Measurements from ENCODE around the gene HMGB4. TPM values are rescaled to one million over a fixed set of nuclear protein-coding genes. Genes with fewer than 3 reads are reported as not detected.

Gene HMGB4
- total and polyA plus RNA-seq, 2 donors (not counting 3 experiments of a cell fraction or from before 2014, with no cell fraction given) = not detected

GRCh38 chr1:33853431-33853830 lies 10.4 kb upstream of the HMGB4 start:
- no peaks in the 10 kb centered on the region for H4K20me1 ChIP-seq (replicated peaks; ENCODE audit: control insufficient read depth, extremely low read depth, insufficient read depth, low read length)
- no peak overlapping the region for H2AFZ ChIP-seq (ENCODE audit: low read depth, low read length)
- H3K9me3 ChIP-seq (replicated peaks; ENCODE audit: control insufficient read depth, insufficient read depth, low read length) = peaks cover 5% of the 10 kb centered on the region
- dilution Hi-C loops (cut with MboI; ENCODE audit: extremely low pct_ligation_motif_present, low sequenced_read_pairs) = no loop called here
- no peaks in the 10 kb centered on the region for H3K27me3 ChIP-seq (ENCODE audit: control insufficient read depth in 2 of 2, insufficient read depth in 2 of 2, low read length in 2 of 2)
- FAIRE-seq (no peak), DNase-seq (ENCODE audit: low read depth, low spot score) (no peak)
- no peaks in the 10 kb centered on the region for H3K36me3 ChIP-seq (ENCODE audit: control insufficient read depth in 2 of 2, extremely low read depth in 1 of 2, insufficient read depth in 2 of 2, low read length in 2 of 2)
- H3K27ac ChIP-seq (ENCODE audit: insufficient read depth, low read depth, low read length) = no peak overlapping the region
- no peak overlapping the region for H3K4me3 ChIP-seq (replicated peaks in 1 of 3; ENCODE audit: insufficient read depth in 1 of 3, low read depth in 1 of 3, low read length in 3 of 3)
- intact Hi-C loops (cut with micrococcal nuclease) = no loop called here
- BruUV-seq (replicated peaks) = no TSS peak
- H3K9me1 ChIP-seq (replicated peaks; ENCODE audit: control insufficient read depth, extremely low read depth, insufficient read depth, low read length) = no peaks in the 10 kb centered on the region
- ChIA-PET POLR2A (no interaction called here), CTCF (no interaction called here)
- H3K4me1 ChIP-seq (ENCODE audit: control insufficient read depth, extremely low read depth, insufficient read depth, low read length) = no peaks in the 10 kb centered on the region
- no peaks in the 10 kb centered on the region for H3K79me2 ChIP-seq (ENCODE audit: control insufficient read depth, insufficient read depth, low read length)
- H3K9ac ChIP-seq (replicated peaks; ENCODE audit: extremely low read depth, insufficient read depth, low read length) = no peak overlapping the region
- no peak for TF ChIP-seq CTCF (IDR thresholded peaks at IDR 0.05; ENCODE audit: extremely low read depth in 1 of 2, insufficient read depth in 1 of 2, low read depth in 1 of 2, low read length in 2 of 2)
- no peak for TF ChIP-seq MAX (IDR thresholded peaks at IDR 0.05; ENCODE audit: insufficient read depth, insufficient read length)
- no peak for TF ChIP-seq JUN (IDR thresholded peaks at IDR 0.05; ENCODE audit: borderline replicate concordance, insufficient read depth, insufficient read length, low read depth)
- no peak for TF ChIP-seq EZH2 (IDR thresholded peaks at IDR 0.05; ENCODE audit: borderline replicate concordance, low read depth, low read length, severe bottlenecking)
- TF ChIP-seq POLR2AphosphoS5 (IDR thresholded peaks at IDR 0.05; ENCODE audit: insufficient read depth, low read depth, low read length) = no peak
- TF ChIP-seq MYC (IDR thresholded peaks at IDR 0.05; ENCODE audit: low read depth, low read length) = no peak
- TF ChIP-seq GATA2 (IDR thresholded peaks at IDR 0.05; ENCODE audit: insufficient read depth, insufficient read length, low read depth, low read length) = no peak
- TF ChIP-seq FOS (IDR thresholded peaks at IDR 0.05; ENCODE audit: borderline replicate concordance, insufficient read depth, low read length) = no peak
- no peak for TF ChIP-seq POLR2A (IDR thresholded peaks at IDR 0.05; ENCODE audit: low read depth, low read length)
- H3K4me2 ChIP-seq (ENCODE audit: insufficient read depth, low read length) = no peak overlapping the region
